ENCODE results near the gene EPS8L1. TPM values are rescaled to one million over a fixed set of nuclear protein-coding genes. Genes with fewer than 3 reads are reported as not detected.

EPS8L1 gene
- total and polyA plus RNA-seq, 2 of the 4 experiments (the other 2 are of a cell fraction) = 0.90 to 2.9 TPM

GRCh38 chr19:55066107-55066709 is 9.5 kb upstream of the EPS8L1 start:
- Histone ChIP-seq H4K91ac (ENCODE audit: insufficient read depth, low read depth, low read length) (no peak overlapping the region), H3K14ac (replicated peaks; ENCODE audit: low read depth, low read length) (no peak overlapping the region), H3K36me3 (ENCODE audit: control insufficient read depth, insufficient read depth, low read length) (no peaks in the 10 kb centered on the region), H2AK5ac (ENCODE audit: low read depth, low read length) (no peak overlapping the region), H3K9ac (ENCODE audit: low read depth, low read length) (no peak overlapping the region), H4K20me1 (ENCODE audit: insufficient read depth, low read length) (no peaks in the 10 kb centered on the region; the same call in 1 of the 2 replicates), H3K4me1 (ENCODE audit: control insufficient read depth, insufficient read depth, low read length) (peaks cover 6% of the 10 kb centered on the region; the same call in 1 of the 2 replicates), H3K9me1 (ENCODE audit: insufficient read depth, low read length) (no peaks in the 10 kb centered on the region), H2BK5ac (ENCODE audit: low read depth, low read length, poor library complexity, severe bottlenecking) (no peak overlapping the region), H2BK120ac (ENCODE audit: low read depth, low read length) (no peak overlapping the region), H3K4me2 (ENCODE audit: low read depth, low read length) (no peak overlapping the region), H3K4ac (ENCODE audit: low read depth, low read length) (no peak overlapping the region), H2AFZ (replicated peaks; ENCODE audit: low read length, poor library complexity) (no peak overlapping the region), H3K23ac (ENCODE audit: low read depth, low read length) (no peak overlapping the region), H3K27ac (ENCODE audit: insufficient read depth, low read length) (no peak overlapping the region), H3K9me3 (ENCODE audit: control insufficient read depth, insufficient read depth, low read length) (peaks cover 3% of the 10 kb centered on the region; the same call in 1 of the 2 replicates), H2BK20ac (ENCODE audit: low read depth, low read length) (no peak overlapping the region), H3K18ac (ENCODE audit: low read depth, low read length) (no peak overlapping the region), H3K56ac (ENCODE audit: extremely low read depth, insufficient read depth, low read length) (no peak overlapping the region), H4K5ac (ENCODE audit: low read depth, low read length) (no peak overlapping the region), H2BK15ac (ENCODE audit: low read depth, low read length) (no peak overlapping the region), H3K79me1 (ENCODE audit: low read depth in 1 of 2, low read length in 2 of 2) (peaks cover 0 to 6% of the 10 kb centered on the region in 2 experiments; a peak in 1 of 4 replicates), H4K8ac (ENCODE audit: low read depth in 2 of 2, low read length in 2 of 2) (no peak overlapping the region), H2AK9ac (replicated peaks; ENCODE audit: low read depth, low read length, poor library complexity) (no peak overlapping the region), H3K4me3 (ENCODE audit: insufficient read depth, low read depth, low read length) (no peak overlapping the region), H3K27me3 (ENCODE audit: control insufficient read depth, insufficient read depth, low read length) (peaks cover 22% of the 10 kb centered on the region)
- in situ Hi-C loops (cut with MboI; ENCODE audit: low sequenced_read_pairs) (no loop called here), dilution Hi-C loops (cut with HindIII; ENCODE audit: low sequenced_read_pairs, unreplicated experiment) (no loop called here), intact Hi-C loops (cut with micrococcal nuclease) (loop anchor here (10.0 kb wide), 1 partner anchor 591 kb away; the partner anchor contains the start of gene CDC42EP5)
- CTCF ChIA-PET = no interaction called here
- ATAC-seq (ENCODE audit: low read depth) (no peak), DNase-seq (no peak)
- BruUV-seq (replicated peaks) = no TSS peak
- POLR2A ChIA-PET (ENCODE audit: unreplicated experiment) = no interaction called here
- 33% methylated on average over 1 of the region's 2 CpGs; no CpG with 5 or more reads in 1 of the 2 experiments for WGBS, 2 experiments (ENCODE audit: extremely low coverage in 2 of 2, insufficient read length in 1 of 2)
- TF ChIP-seq RFX5 (IDR thresholded peaks at IDR 0.05; ENCODE audit: low read depth, low read length) (no peak), MAFK (IDR thresholded peaks at IDR 0.05; ENCODE audit: low read depth, low read length) (no peak), RAD21 (IDR thresholded peaks at IDR 0.05; ENCODE audit: low read length) (no peak), USF2 (IDR thresholded peaks at IDR 0.05; ENCODE audit: low read depth, low read length) (no peak), RCOR1 (IDR thresholded peaks at IDR 0.05; ENCODE audit: insufficient replicate concordance, low read length) (no peak), NFE2L2 (IDR thresholded peaks at IDR 0.05; ENCODE audit: low read depth, low read length) (no peak), CHD1 (IDR thresholded peaks at IDR 0.05; ENCODE audit: low read depth, low read length) (no peak), POLR2A (IDR thresholded peaks at IDR 0.05; ENCODE audit: low read depth, low read length) (no peak), CTCF (conservative IDR thresholded peaks at IDR 0.05; ENCODE audit: low read depth, low read length) (no peak), ELK1 (IDR thresholded peaks at IDR 0.05; ENCODE audit: borderline replicate concordance, low read depth, low read length) (no peak), FOS (IDR thresholded peaks at IDR 0.05; ENCODE audit: low read depth, low read length) (no peak), CEBPB (IDR thresholded peaks at IDR 0.05; ENCODE audit: low read depth, low read length) (no peak), BHLHE40 (IDR thresholded peaks at IDR 0.05; ENCODE audit: low read depth, low read length) (no peak)
